A549 (cell line): Measurements from ENCODE around the gene GNB1.

Source experiments
- BHLHE40 ChIP-seq: IDR thresholded peaks from 2 replicates; pipeline ENCODE4 v1.6.1; 2012; ENCODE audit warnings: low read depth, low read length, inconsistent platforms
- CBX8 ChIP-seq: fragments of 200-600 bp; sonication (generic); IDR thresholded peaks from 2 replicates; pipeline ENCODE4 v1.6.1; 2016
- CEBPB ChIP-seq, 2 experiments: fragments of >200 bp in 1 of 2; sonication (Bioruptor Twin) in 1 of 2; formaldehyde crosslinking in 1 of 2; IDR thresholded peaks; 2 replicates each; pipeline ENCODE4 v1.6.1; 2012 to 2016
- CHD2 ChIP-seq: fragments of 150-350 bp; IDR thresholded peaks from 2 replicates; pipeline ENCODE4 v1.6.1; 2014; ENCODE audit warnings: low read length; ENCODE audit not compliant: partially characterized antibody
- CTCF ChIP-seq: fragments of >200 bp; sonication (Bioruptor Twin); formaldehyde crosslinking; IDR thresholded peaks from 3 replicates; pipeline ENCODE4 v1.5.1; 2016
- ESRRA ChIP-seq: fragments of 150-350 bp; IDR thresholded peaks from 2 replicates; pipeline ENCODE4 v1.6.1; 2014; ENCODE audit warnings: mild to moderate bottlenecking, low read length, borderline replicate concordance
- HMGXB4 ChIP-seq: fragments of 250-450 bp; sonication (Bioruptor Pico); IDR thresholded peaks from 2 replicates; pipeline ENCODE4 v1.5.0; 2021; ENCODE audit warnings: mild to moderate bottlenecking, moderate library complexity, borderline replicate concordance
- KDM5A ChIP-seq: fragments of 200-600 bp; sonication (generic); IDR thresholded peaks from 2 replicates; pipeline ENCODE4 v1.6.1; 2016; ENCODE audit warnings: antibody characterized with exemption, mild to moderate bottlenecking
- MAX ChIP-seq: IDR thresholded peaks from 2 replicates; pipeline ENCODE4 v1.6.1; 2012
- POLR2A ChIP-seq: IDR thresholded peaks from 2 replicates; pipeline ENCODE4 v1.6.1; 2012; ENCODE audit warnings: mild to moderate bottlenecking, low read length
- REST ChIP-seq: fragments of 200-600 bp; sonication (generic); IDR thresholded peaks from 2 replicates; pipeline ENCODE4 v1.6.1; 2016; ENCODE audit warnings: antibody characterized with exemption, mild to moderate bottlenecking, moderate library complexity
- SREBF2 ChIP-seq: fragments of 450-650 bp; IDR thresholded peaks from 2 replicates; pipeline ENCODE4 v1.6.1; 2014; ENCODE audit warnings: mild to moderate bottlenecking, moderate library complexity

- TF ChIP-seq CTCF (no peak), ESRRA (no peak), CHD2 (no peak), HMGXB4 (CRISPR knock-in tag) (no peak), KDM5A (no peak), SREBF2 (no peak), BHLHE40 (no peak), CEBPB (IDR thresholded peaks at IDR 0.05) (no peak), POLR2A (no peak), CBX8 (no peak), MAX (no peak), REST (no peak)
Observed at GRCh38 chr1:1918901-1919303, 28.0 kb upstream of the GNB1 start, which contains the start of gene TMEM52.
